Neural cell (in vitro differentiated cells): ENCODE measurements around the gene S100A8.

Experiments
- CTCF ChIP-seq: fragments of 450-650 bp; IDR thresholded peaks from 2 replicates; pipeline ENCODE4 v1.5.1; 2014; ENCODE audit warnings: antibody characterized with exemption, mild to moderate bottlenecking, moderate library complexity; ENCODE audit not compliant: poor library complexity, severe bottlenecking
- REST ChIP-seq: IDR thresholded peaks from 2 replicates; pipeline ENCODE4 v1.6.1; 2012; ENCODE audit warnings: borderline replicate concordance
- TAF1 ChIP-seq: IDR thresholded peaks from 2 replicates; pipeline ENCODE4 v1.6.1; 2012; ENCODE audit warnings: low read depth

- no peak for TF ChIP-seq CTCF
- TF ChIP-seq TAF1, result no peak
- TF ChIP-seq REST, result no peak
Observed at GRCh38 chr1:153402226-153402625, 11.4 kb upstream of the S100A8 start.
